Myocyte (in vitro differentiated cells): ENCODE results near the gene AQP7. TPM values are rescaled to one million over a fixed set of nuclear protein-coding genes. Genes with fewer than 3 reads are reported as not detected.
"Not testable (repeated sequence)": the region's sequence is repeated elsewhere in the genome, so short reads cannot be mapped to it uniquely, and the experiment has no call there.

Source experiments
- DNase-seq: peaks from one replicate; pipeline ENCODE4 v3.0.0-alpha.2; 2012; ENCODE audit warnings: low read depth
- total RNA-seq: library from RNA; depleted of rRNA; stranded (reverse); fragments of >200 nt; gene quantifications from 2 replicates; pipeline ENCODE4 v1.2.3, GENCODE V29; 2014

AQP7 gene
- total RNA-seq, 1 donor from 2014 or later = 0.48 TPM

- DNase-seq = no peak
Observed at GRCh38 chr9:33377089-33377715, 25.2 kb downstream of the AQP7 start.

- no peak for DNase-seq
Observed at GRCh38 chr9:33375841-33376321, 26.5 kb downstream of the AQP7 start.

GRCh38 chr9:33375238-33375840 is 27.0 kb downstream of the AQP7 start:
- DNase-seq = peak; percentile 68

- DNase-seq = peak; percentile 78
Observed at GRCh38 chr9:33374634-33375237, 27.6 kb downstream of the AQP7 start.

GRCh38 chr9:33374190-33374589 is 28.2 kb downstream of the AQP7 start:
- DNase-seq = no peak

GRCh38 chr9:33372900-33373299 is 29.5 kb downstream of the AQP7 start:
- DNase-seq = no peak

- no peak for DNase-seq
Observed at GRCh38 chr9:33366979-33367480, 35.3 kb downstream of the AQP7 start.

- DNase-seq = not testable (repeated sequence)
Observed at GRCh38 chr9:33364814-33365213, 37.6 kb downstream of the AQP7 start.

GRCh38 chr9:33364127-33364526 is 38.2 kb downstream of the AQP7 start:
- DNase-seq = no peak

- not testable (repeated sequence) for DNase-seq
Observed at GRCh38 chr9:33358641-33359040, 43.7 kb downstream of the AQP7 start.

- no peak for DNase-seq
Observed at GRCh38 chr9:33355933-33356332, 46.4 kb downstream of the AQP7 start.

GRCh38 chr9:33354651-33355211 is 47.6 kb downstream of the AQP7 start:
- DNase-seq = no peak

GRCh38 chr9:33351547-33351946 is 50.8 kb downstream of the AQP7 start:
- peak; percentile 86 for DNase-seq

- DNase-seq = peak; percentile 63
Observed at GRCh38 chr9:33350310-33350709, 52.1 kb downstream of the AQP7 start.

- no peak for DNase-seq
Observed at GRCh38 chr9:33349743-33350142, 52.6 kb downstream of the AQP7 start.

- DNase-seq = no peak
Observed at GRCh38 chr9:33348998-33349397, 53.4 kb downstream of the AQP7 start.

- DNase-seq = no peak
Observed at GRCh38 chr9:33346564-33346963, 55.8 kb downstream of the AQP7 start.

GRCh38 chr9:33344145-33344544 is 58.2 kb downstream of the AQP7 start:
- DNase-seq = no peak

- DNase-seq = no peak
Observed at GRCh38 chr9:33341182-33341581, 61.2 kb downstream of the AQP7 start.

- DNase-seq = no peak
Observed at GRCh38 chr9:33340186-33340585, 62.2 kb downstream of the AQP7 start.
